Adrenal gland (tissue), 5 donors: ENCODE data around the gene MYADML2.

Source experiments
- CTCF ChIP-seq, 6 experiments: fragments of 450-650 bp in 4 of 6; fragments of 200-600 bp in 2 of 6; sonication (generic) in 1 of 6; IDR thresholded peaks; 1 replicate in 5 of 6; 2 replicates in 1 of 6; pipeline versions ENCODE4 v1.5.1 to v1.8.0; 2016 to 2021; ENCODE audit warnings: antibody characterized with exemption in 6 of 6, mild to moderate bottlenecking in 2 of 6, moderate library complexity in 1 of 6
- POLR2A ChIP-seq, 2 donors: fragments of 450-650 bp; IDR thresholded peaks; one replicate each; pipeline ENCODE4 v1.6.1; 2017; ENCODE audit warnings: antibody characterized with exemption in 2 of 2, mild to moderate bottlenecking in 2 of 2, moderate library complexity in 1 of 2
- donor health status: DM: no; HTN: no; CAD: no.

GRCh38 chr17:81951785-81952684, 5.0 kb upstream of the MYADML2 start:
- no peak for TF ChIP-seq CTCF (IDR thresholded peaks at IDR 0.05)
- no peak for TF ChIP-seq POLR2A (IDR thresholded peaks at IDR 0.05)
